Activated CD8-positive, alpha-beta memory T cell treated with anti-CD3 and anti-CD28 coated beads for 24 hours (primary cell): Measurements from ENCODE around the gene NOP53.
A peak's percentile ranks its signal among the peaks of the same experiment; 100 is the strongest.
"Not testable (repeated sequence)": the region's sequence is repeated elsewhere in the genome, so short reads cannot be mapped to it uniquely, and the experiment has no call there.

ENCODE experiments used
- DNase-seq: peaks from one replicate; pipeline ENCODE4 v3.0.0-alpha.2; 2020

Gene NOP53

DNA sequence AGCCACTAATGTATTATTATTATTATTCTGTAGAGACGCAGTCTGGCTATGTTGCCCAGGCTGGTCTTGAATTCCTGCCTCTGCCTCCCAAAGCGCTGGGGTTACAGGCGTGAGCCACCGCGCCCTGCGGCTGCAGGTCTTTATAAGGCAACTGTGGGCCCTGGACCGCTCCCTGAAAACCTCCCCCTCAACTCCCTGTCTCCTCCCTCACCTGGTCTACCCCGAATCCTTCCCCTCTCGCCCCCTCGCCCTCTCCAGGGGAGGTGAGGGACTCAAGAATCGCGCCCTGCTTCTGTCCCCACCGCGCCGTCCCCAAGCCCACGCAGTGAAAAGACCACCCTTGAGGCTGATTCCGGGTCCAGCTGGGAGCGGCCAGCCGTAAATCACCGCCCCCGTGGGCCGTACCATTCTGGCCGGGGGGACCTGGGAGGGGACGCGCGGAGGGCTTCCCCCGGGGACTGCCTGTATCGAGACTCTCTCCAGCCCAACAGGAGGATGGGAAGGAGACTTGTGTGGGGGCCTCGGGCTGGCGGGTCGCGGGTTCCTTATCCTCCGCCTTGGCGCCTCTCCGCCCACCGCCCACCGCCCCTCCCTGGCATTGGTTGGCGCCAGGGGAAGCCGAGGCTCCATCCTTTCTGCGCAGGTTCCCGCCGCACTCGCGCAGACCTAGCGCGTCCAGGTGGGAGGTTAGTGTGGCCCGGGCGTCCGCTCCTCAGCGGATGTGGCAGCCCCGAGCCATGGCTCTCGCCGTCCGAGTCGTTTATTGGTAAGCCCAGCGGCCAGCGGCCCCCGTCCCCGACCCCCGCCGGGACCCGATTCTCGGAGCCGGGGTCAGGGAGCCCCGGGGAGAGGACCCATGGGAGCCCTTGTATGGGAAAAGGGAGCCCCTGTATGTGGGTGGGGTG, 33.0 kb downstream of the NOP53 start, which contains the start of gene SELENOW:
TSS of gene SELENOW (plus strand) at position 655 of the 905 bp plus-strand sequence. CDS start at position 738, 83 bp downstream.
- peak; percentile 96 for DNase-seq

DNA sequence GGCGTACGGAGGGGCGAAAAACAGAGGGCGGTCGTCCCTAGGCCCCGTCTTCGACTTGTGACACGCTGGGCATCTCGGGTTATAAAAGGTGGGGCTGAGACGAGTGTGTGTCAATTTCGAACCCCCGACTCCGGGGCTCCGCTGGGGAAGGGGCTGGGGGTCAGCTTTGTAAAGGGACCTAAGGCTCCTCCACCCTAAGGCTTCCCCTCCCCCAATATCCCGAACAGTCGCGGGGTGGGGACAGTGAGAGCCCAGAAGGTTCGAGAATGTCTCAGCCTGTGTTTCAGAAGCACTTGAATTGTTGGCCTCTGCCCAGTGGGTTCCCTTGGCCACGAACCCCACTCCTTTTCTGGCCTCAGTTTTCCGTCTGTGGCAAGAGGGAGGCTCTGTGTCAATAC, 33.6 kb downstream of the NOP53 start:
- DNase-seq: no peak

DNA sequence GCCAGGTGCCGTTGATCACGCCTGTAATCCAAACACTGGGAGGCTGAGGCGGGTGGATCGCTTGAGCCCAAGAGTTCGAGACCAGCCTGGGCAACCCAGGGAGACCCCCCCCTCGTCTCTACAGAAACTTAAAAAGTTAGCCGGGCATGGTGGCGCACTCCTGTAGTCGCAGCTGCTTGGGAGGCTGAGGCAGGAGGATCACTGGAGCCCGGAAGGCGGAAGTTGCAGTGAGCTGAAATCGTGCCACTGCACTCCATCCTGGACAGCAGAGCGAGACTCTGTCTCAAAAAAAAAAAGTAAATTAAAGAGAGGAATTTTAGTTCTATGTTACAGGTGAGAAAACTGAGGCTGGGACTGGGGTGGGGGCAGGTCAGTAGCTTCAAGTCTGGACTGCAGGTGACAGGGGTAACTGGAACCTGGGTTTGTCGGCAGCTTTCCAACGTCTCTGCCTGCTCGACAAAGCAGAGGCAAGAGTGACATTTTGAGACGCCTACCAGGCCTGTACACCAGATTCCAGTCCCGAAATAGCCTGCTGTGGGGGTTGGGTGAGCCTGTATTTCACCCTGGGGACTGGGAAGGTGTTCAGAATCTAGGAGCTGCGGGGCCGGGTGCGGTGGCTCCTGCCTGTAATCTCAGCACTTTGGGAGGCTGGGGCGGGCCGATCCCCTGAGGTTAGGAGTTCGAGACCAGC, 34.3 kb downstream of the NOP53 start:
- DNase-seq: no peak

DNA sequence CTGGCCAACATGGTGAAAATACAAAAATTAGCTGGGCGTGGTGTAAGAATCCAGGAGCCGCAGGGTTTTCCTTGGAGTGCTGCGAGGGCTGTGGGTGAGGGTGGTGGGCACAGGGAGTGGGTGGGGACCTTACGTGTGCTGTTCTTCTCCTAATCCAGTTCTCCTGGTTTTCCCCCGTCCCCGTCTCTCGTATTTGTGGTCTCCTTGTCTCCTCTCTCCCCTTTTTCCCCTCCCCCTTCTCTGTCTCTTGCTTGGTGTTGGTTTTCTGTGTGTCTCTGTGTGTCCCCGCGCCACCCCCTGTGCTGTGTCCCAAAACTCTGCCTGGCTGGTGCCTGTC, 34.8 kb downstream of the NOP53 start:
- DNase-seq: no peak

- no peak for DNase-seq
Observed at GRCh38 chr19:47781590-47782262, 36.4 kb downstream of the NOP53 start.

DNA sequence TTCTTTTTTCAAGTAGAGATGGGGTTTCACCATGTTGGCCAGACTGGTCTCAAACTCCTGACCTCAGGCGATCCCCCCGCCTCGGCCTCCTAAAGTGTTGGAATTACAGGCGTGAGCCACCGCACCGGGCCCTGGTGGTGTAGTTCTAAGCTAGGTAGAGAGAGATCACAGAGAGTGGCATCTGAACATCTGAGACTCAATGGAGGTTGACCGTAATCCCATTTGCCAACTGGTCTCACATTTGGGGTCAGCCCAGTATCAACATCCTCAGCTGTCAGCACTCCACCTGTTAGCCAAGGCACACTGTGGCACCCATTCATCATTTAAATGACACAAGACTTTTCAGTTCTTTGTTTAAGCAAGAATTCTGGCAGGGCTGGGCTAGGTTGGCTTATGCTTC, 41.2 kb downstream of the NOP53 start:
- no peak for DNase-seq

- not testable (repeated sequence) for DNase-seq
Observed at GRCh38 chr19:47787307-47787706, 42.0 kb downstream of the NOP53 start.

DNA sequence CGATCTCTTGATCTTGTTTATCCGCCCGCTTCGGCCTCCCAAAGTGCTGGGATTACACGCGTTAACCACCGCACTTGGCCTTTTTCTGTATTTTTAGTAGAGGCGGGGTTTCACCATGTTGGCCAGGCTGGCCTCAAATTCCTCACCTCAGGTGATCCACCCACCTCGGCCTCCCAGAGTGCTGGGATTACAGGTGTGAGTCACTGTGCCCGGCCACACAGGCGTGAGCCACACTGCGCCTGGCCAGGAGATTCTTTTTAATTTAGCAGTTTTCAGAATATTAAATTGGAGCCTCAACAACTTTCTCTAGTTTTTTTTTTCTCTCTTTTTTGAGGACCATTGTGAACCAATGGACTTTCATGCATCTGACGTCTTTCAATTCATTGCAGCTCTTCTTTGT, 44.5 kb downstream of the NOP53 start:
- not testable (repeated sequence) for DNase-seq

- DNase-seq: peak; percentile 95
Observed at GRCh38 chr19:47790398-47790814, 45.1 kb downstream of the NOP53 start.

DNA sequence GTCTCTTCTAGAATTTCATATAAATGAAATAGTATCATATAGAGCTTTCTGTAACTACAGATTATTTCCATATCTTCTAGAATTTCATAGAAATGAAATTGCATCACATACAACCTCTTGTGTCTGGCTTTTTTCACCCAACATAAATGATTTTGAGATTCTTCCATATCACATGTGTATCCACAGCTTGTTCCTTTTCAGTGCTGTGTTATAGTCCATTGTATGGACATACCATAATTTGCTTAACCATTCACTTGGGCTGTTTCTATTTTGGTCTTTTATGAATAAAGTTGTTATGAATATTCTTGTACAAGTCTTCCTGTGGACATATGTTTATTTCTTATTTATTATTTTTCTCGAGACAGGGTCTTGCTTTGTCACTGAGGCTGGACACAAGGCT, 47.3 kb downstream of the NOP53 start:
- DNase-seq: no peak

DNA sequence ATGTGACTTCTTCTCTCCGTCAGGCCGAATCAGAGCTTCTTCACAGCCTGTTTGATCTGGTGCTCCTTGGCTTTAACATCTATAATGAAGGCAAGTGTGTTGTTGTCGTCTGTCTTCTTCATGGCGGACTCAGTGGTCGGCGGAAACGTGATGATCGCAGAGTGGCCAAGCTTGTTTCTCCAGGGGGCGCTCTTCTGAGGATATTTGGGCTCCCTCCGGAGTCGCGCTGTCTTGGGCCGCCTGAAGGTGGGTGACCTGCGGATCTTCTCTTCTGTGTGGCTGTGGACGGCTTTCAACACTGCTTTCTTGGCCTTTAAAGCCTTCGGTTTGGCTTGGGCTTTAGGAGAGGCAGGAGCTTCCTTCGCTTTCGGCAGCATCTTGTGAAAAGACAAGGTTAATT, 49.2 kb downstream of the NOP53 start:
- no peak for DNase-seq

DNA sequence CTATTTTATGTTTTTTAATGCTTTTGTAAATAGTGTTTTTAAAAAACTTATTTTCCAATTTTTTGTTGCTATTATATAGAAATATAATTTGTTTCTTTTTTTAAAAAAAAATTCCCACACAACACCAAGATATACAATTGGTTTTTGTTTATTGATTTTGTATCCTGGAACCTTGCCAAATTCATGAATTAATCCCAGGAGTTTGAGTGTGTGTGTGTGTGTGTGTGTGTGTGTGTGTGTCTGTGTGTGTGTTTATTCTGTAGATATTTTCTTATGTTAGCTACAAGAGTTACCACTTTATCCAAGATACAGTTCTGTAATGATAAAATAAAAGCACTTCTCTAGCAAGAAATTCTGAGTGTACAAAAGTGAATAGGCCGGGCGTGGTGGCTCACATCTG, 51.4 kb downstream of the NOP53 start:
- no peak for DNase-seq

GRCh38 chr19:47797996-47798903, 52.9 kb downstream of the NOP53 start:
- no peak for DNase-seq

DNA sequence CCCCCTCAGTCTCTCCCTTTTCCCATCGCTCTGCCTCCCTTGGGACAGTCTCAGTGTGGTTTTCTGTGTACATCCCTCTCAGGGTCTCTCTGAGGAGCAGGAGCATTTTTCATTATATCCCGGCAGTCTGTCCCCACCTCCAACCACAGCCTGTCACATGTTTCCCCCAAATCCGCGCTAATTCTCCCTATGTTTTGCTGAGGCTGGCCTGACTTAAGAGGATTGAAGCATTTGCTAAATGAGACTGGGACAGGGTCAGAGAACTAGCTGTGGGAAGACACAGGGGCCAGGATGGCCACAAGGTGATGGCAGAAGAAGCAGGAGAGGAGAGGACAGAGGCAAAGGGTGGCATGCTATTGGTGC, 53.5 kb downstream of the NOP53 start:
- no peak for DNase-seq

DNA sequence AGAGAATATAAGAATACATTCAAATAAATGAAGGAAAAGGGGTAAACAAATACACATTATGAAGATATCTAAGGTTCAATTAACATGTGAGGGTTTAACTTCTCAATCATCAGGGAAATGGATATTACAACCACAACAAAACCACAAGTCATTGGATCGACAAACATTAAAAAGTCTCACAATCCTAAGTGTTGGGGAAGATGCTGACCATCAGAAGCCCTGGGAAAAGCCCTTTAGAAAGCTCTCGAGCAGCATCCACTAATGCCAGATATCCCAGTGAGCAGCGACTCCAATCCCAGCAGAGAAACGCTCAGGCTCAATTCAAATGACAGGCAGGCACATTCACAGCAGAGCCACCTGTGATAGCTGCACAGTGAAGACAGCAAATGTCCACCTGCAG, 55.9 kb downstream of the NOP53 start:
- no peak for DNase-seq

DNA sequence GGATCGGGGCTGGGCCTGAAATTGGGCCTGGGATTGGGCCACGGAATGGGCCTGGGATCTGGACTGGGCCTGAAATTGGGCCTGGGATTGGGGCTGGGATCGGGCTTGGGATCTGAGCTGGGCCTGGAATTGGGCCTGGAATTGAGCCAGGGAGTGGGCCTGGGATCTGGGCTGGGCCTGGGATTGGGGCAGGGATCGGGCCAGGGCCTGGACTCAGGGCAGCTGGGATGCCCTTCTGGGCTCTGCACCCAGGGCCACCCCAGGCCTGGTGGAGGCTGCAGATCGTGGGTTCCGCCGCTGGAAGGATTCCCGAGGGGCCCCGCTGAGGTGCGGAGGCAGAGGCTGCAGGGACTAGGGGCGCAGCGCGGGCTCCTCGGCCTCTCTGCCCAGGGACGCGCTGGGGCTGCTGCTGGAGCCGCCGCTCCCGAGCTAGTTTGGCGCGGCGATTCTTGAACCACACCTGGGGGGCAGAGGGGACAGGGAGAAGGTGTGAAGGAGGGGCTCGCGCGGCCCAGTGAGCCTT, 57.2 kb downstream of the NOP53 start:
- DNase-seq: no peak

GRCh38 chr19:47803148-47803547, 57.8 kb downstream of the NOP53 start:
- DNase-seq: not testable (repeated sequence)

- DNase-seq: not testable (repeated sequence)
Observed at GRCh38 chr19:47803671-47804070, 58.3 kb downstream of the NOP53 start.

GRCh38 chr19:47804451-47804850, 59.1 kb downstream of the NOP53 start, which contains the start of gene TPRX1:
Gene TPRX1, minus strand, starts transcription at chr19:47804551. Its CDS starts 12 bp downstream, at chr19:47804539.
- DNase-seq: not testable (repeated sequence)

DNA sequence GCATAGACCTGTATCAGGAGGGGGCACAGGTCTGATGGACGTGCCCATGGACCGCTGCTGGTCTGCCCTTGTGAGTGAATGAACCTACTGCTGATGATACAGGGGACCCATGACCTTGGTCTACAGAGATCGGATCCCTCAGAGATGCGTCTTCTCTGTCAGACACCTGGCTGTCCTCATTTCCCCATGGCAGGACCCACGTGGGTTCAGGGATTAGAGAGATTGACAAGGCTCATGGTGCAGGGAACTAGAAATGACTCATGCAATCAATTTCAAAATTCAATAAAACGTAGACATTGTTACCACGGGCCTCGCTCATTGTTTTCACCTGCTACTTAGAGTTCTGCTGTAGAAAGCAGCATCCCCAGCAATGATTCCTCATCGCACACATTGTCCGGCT, 60.0 kb downstream of the NOP53 start:
- no peak for DNase-seq

DNA sequence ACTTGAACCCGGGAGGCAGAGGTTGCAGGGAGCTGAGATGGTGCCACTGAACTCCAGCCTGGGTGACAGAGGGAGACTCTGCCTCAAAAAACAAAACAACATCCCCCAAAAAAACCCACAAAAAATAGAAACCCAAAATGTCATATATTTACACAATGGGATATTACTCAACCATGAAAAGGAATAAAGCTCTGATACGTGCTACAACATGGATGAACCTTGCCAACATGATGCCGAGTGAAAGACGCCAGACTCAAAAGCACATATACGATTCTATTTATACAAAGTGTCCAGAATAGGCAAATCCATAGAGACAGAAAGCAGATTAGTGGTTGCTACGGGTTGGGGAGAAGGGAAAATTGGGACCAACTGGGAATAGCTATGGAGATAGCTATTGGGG, 61.1 kb downstream of the NOP53 start:
- no peak for DNase-seq
